G401 (cell line): ENCODE measurements around the gene PSMD9. TPM values are rescaled to one million over a fixed set of nuclear protein-coding genes. Genes with fewer than 3 reads are reported as not detected.
"Not testable (repeated sequence)": the region's sequence is repeated elsewhere in the genome, so short reads cannot be mapped to it uniquely, and the experiment has no call there.

Experiments used
- DNase-seq: peaks from one replicate; pipeline ENCODE4 v3.0.0-alpha.2; 2015; ENCODE audit warnings: low spot score
- in situ Hi-C: cut with HindIII; loops from 2 replicates; pipeline ENCODE4 v1.10.0; 2016; ENCODE audit warnings: low sequenced_read_pairs, mixed read lengths
- total RNA-seq: library from RNA; depleted of rRNA; stranded (reverse); fragments of >200 nt; shearing (Covaris generic); gene quantifications from 2 replicates; pipeline ENCODE4 v1.2.3, GENCODE V29; 2014

The PSMD9 gene
- total RNA-seq, 1 experiment from 2014 or later, result 65.2 TPM

- in situ Hi-C loops, result no loop called here
- no peak for DNase-seq
Observed at GRCh38 chr12:121871467-121871866, 17.1 kb upstream of the PSMD9 start.

- DNase-seq, result peak; percentile 94
- in situ Hi-C loops, result no loop called here
Observed at GRCh38 chr12:121872546-121873215, 15.9 kb upstream of the PSMD9 start.

GRCh38 chr12:121873216-121873569 lies 15.4 kb upstream of the PSMD9 start:
- in situ Hi-C loops, result no loop called here
- no peak for DNase-seq

- in situ Hi-C loops, result no loop called here
- no peak for DNase-seq
Observed at GRCh38 chr12:121874071-121874470, 14.5 kb upstream of the PSMD9 start.

GRCh38 chr12:121875582-121875981 lies 13.0 kb upstream of the PSMD9 start:
- DNase-seq, result no peak
- in situ Hi-C loops, result no loop called here

GRCh38 chr12:121876080-121876447 lies 12.5 kb upstream of the PSMD9 start:
- DNase-seq, in situ Hi-C loops: not testable (repeated sequence)

GRCh38 chr12:121883315-121883660 lies 5.3 kb upstream of the PSMD9 start:
- no peak for DNase-seq
- in situ Hi-C loops, result no loop called here

GRCh38 chr12:121885129-121885528 lies 3.5 kb upstream of the PSMD9 start:
- DNase-seq, in situ Hi-C loops: not testable (repeated sequence)

- in situ Hi-C loops, result no loop called here
- no peak for DNase-seq
Observed at GRCh38 chr12:121888083-121888477, 510 bp upstream of the PSMD9 start.

GRCh38 chr12:121889274-121889624 lies 659 bp downstream of the PSMD9 start:
- no peak for DNase-seq
- in situ Hi-C loops, result no loop called here

- in situ Hi-C loops, result not testable (repeated sequence)
Observed at GRCh38 chr12:121889661-121890060, 1.1 kb downstream of the PSMD9 start.

GRCh38 chr12:121892673-121893561 lies 4.3 kb downstream of the PSMD9 start:
- in situ Hi-C loops, result no loop called here
- no peak for DNase-seq

More at GRCh38 chr12:121889661-121890060, 1.1 kb downstream of the PSMD9 start:
- DNase-seq, result not testable (repeated sequence)

- in situ Hi-C loops, result no loop called here
- DNase-seq, result no peak
Observed at GRCh38 chr12:121893961-121894460, 5.4 kb downstream of the PSMD9 start.

- peak; percentile 71 for DNase-seq
Observed at GRCh38 chr12:121894633-121895032, 6.0 kb downstream of the PSMD9 start.

GRCh38 chr12:121898287-121898686 lies 9.7 kb downstream of the PSMD9 start:
- DNase-seq, result no peak
- in situ Hi-C loops, result no loop called here

More at GRCh38 chr12:121894633-121895032, 6.0 kb downstream of the PSMD9 start:
- in situ Hi-C loops, result no loop called here

- in situ Hi-C loops, result no loop called here
- no peak for DNase-seq
Observed at GRCh38 chr12:121899590-121899989, 11.0 kb downstream of the PSMD9 start.

- in situ Hi-C loops, result no loop called here
- DNase-seq, result no peak
Observed at GRCh38 chr12:121903202-121903601, 14.6 kb downstream of the PSMD9 start.

- DNase-seq, result no peak
Observed at GRCh38 chr12:121905746-121906145, 17.2 kb downstream of the PSMD9 start.

GRCh38 chr12:121908702-121909101 lies 20.1 kb downstream of the PSMD9 start:
- no peak for DNase-seq
- in situ Hi-C loops, result no loop called here

More at GRCh38 chr12:121905746-121906145, 17.2 kb downstream of the PSMD9 start:
- in situ Hi-C loops, result no loop called here

GRCh38 chr12:121911824-121912585 lies 23.4 kb downstream of the PSMD9 start:
- in situ Hi-C loops, result no loop called here
- DNase-seq, result no peak
